Neural cell (in vitro differentiated cells): ENCODE data around the gene IL17A. TPM values are rescaled to one million over a fixed set of nuclear protein-coding genes. Genes with fewer than 3 reads are reported as not detected.

Experiments used
- H2AFZ ChIP-seq: fragments of 200-600, 300-800 bp; sonication (generic), shearing (Covaris generic); 2 replicates; pipeline ENCODE4 v1.6.0; 2014; ENCODE audit warnings: low read depth, mild to moderate bottlenecking, antibody characterized with exemption, low read length, moderate library complexity
- H3F3A ChIP-seq: fragments of 200-600 bp; shearing (Covaris generic); 2 replicates; pipeline ENCODE4 v1.6.1; 2016; ENCODE audit warnings: mild to moderate bottlenecking, moderate library complexity, mixed read lengths, antibody characterized with exemption, low read length; ENCODE audit not compliant: insufficient read depth, poor library complexity, severe bottlenecking
- H3K27ac ChIP-seq: fragments of 200-600, 300-800 bp; sonication (generic), shearing (Covaris generic); 2 replicates; pipeline ENCODE4 v1.5.1; 2014; ENCODE audit warnings: mild to moderate bottlenecking, low read length, moderate library complexity
- H3K27me3 ChIP-seq: fragments of 300-800, 200-600 bp; sonication (generic), shearing (Covaris generic); 2 replicates; pipeline ENCODE4 v1.6.0; 2014; ENCODE audit warnings: mild to moderate bottlenecking, low read depth, low read length, moderate library complexity; ENCODE audit not compliant: insufficient read depth
- H3K36me3 ChIP-seq: fragments of 300-800, 200-600 bp; sonication (generic), shearing (Covaris generic); 2 replicates; pipeline ENCODE4 v1.5.1; 2014; ENCODE audit warnings: mild to moderate bottlenecking, antibody characterized with exemption, low read length, moderate library complexity; ENCODE audit not compliant: insufficient read depth
- H3K4me2 ChIP-seq: fragments of 300-800, 200-600 bp; sonication (generic), shearing (Covaris generic); 2 replicates; pipeline ENCODE4 v1.6.0; 2014; ENCODE audit warnings: mild to moderate bottlenecking, low read length
- H3K4me3 ChIP-seq: fragments of 300-800, 200-600 bp; sonication (generic), shearing (Covaris generic); 2 replicates; pipeline ENCODE4 v1.5.1; 2014; ENCODE audit warnings: mild to moderate bottlenecking, low read length, moderate library complexity
- H3K79me2 ChIP-seq: fragments of 200-600 bp; shearing (Covaris generic); replicated peaks from 2 replicates; pipeline ENCODE4 v1.6.0; 2014; ENCODE audit warnings: mild to moderate bottlenecking, low read length, moderate library complexity; ENCODE audit not compliant: insufficient read depth
- H3K9ac ChIP-seq: fragments of 300-800, 200-600 bp; sonication (generic), shearing (Covaris generic); 2 replicates; pipeline ENCODE4 v1.6.1; 2016; ENCODE audit warnings: mild to moderate bottlenecking, low read length, mixed read lengths
- H3K9me2 ChIP-seq: fragments of 200-600 bp; shearing (Covaris generic); 2 replicates; pipeline ENCODE4 v1.6.1; 2016; ENCODE audit warnings: mild to moderate bottlenecking, low read length, mixed read lengths; ENCODE audit not compliant: insufficient read depth
- H3K9me3 ChIP-seq: fragments of 200-600, 300-800 bp; sonication (generic), shearing (Covaris generic); 2 replicates; pipeline ENCODE4 v1.6.1; 2016; ENCODE audit warnings: mild to moderate bottlenecking, mixed run types, low read length, moderate library complexity, mixed read lengths
- H4K20me1 ChIP-seq: fragments of 200-600 bp; shearing (Covaris generic); 2 replicates; pipeline ENCODE4 v1.6.1; 2016; ENCODE audit warnings: mild to moderate bottlenecking, mixed run types; ENCODE audit not compliant: insufficient read depth
- EP300 ChIP-seq: fragments of 450-650 bp; conservative IDR thresholded peaks from 2 replicates; pipeline ENCODE4 v1.6.1; 2014; ENCODE audit warnings: antibody characterized with exemption, mild to moderate bottlenecking, moderate library complexity; ENCODE audit not compliant: poor library complexity, severe bottlenecking
- MXI1 ChIP-seq: fragments of 450-650 bp; conservative IDR thresholded peaks from 2 replicates; pipeline ENCODE4 v1.6.1; 2014; ENCODE audit warnings: antibody characterized with exemption, mild to moderate bottlenecking; ENCODE audit not compliant: poor library complexity, severe bottlenecking
- POLR2AphosphoS5 ChIP-seq: IDR thresholded peaks from 2 replicates; pipeline ENCODE4 v1.6.1; 2012
- RAD21 ChIP-seq: fragments of 450-650 bp; conservative IDR thresholded peaks from 2 replicates; pipeline ENCODE4 v1.6.1; 2014; ENCODE audit warnings: antibody characterized with exemption, mild to moderate bottlenecking, moderate library complexity
- SMC3 ChIP-seq: fragments of 450-650 bp; conservative IDR thresholded peaks from 2 replicates; pipeline ENCODE4 v1.6.1; 2014; ENCODE audit warnings: antibody characterized with exemption, mild to moderate bottlenecking, moderate library complexity; ENCODE audit not compliant: poor library complexity
- TAF1 ChIP-seq: IDR thresholded peaks from 2 replicates; pipeline ENCODE4 v1.6.1; 2012; ENCODE audit warnings: low read depth
- polyA minus RNA-seq: library from RNA; depleted of rRNA, polyadenylated mRNA; stranded (reverse); fragments of >200 nt; gene quantifications from 2 replicates; pipeline ENCODE4 v1.2.3, GENCODE V29; 2014
- polyA plus RNA-seq: library from polyadenylated mRNA; depleted of rRNA; stranded (reverse); fragments of >200 nt; gene quantifications from 2 replicates; pipeline ENCODE4 v1.2.3, GENCODE V29; 2014
- TF ChIP-seq, protein P1 (sequence below): IDR thresholded peaks from 2 replicates; pipeline ENCODE4 v1.6.1; 2012; ENCODE audit warnings: borderline replicate concordance
- TF ChIP-seq, protein P2 (sequence below): fragments of 450-650 bp; IDR thresholded peaks from 2 replicates; pipeline ENCODE4 v1.5.1; 2014; ENCODE audit warnings: antibody characterized with exemption, mild to moderate bottlenecking, moderate library complexity; ENCODE audit not compliant: poor library complexity, severe bottlenecking

The IL17A gene
- polyA plus RNA-seq (not detected in 2 replicates), polyA minus RNA-seq (not detected in 2 replicates)

DNA sequence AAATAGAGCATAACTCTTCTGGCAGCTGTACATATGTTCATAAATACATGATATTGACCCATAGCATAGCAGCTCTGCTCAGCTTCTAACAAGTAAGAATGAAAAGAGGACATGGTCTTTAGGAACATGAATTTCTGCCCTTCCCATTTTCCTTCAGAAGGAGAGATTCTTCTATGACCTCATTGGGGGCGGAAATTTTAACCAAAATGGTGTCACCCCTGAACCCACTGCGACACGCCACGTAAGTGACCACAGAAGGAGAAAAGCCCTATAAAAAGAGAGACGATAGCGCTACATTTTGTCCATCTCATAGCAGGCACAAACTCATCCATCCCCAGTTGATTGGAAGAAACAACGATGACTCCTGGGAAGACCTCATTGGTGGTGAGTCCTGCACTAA lies at the start of gene IL17A:
Gene IL17A, plus strand, starts transcription at position 301 of the 400 bp plus-strand sequence. Its CDS starts 57 bp downstream, at position 358.
- TF ChIP-seq, protein P1, sequence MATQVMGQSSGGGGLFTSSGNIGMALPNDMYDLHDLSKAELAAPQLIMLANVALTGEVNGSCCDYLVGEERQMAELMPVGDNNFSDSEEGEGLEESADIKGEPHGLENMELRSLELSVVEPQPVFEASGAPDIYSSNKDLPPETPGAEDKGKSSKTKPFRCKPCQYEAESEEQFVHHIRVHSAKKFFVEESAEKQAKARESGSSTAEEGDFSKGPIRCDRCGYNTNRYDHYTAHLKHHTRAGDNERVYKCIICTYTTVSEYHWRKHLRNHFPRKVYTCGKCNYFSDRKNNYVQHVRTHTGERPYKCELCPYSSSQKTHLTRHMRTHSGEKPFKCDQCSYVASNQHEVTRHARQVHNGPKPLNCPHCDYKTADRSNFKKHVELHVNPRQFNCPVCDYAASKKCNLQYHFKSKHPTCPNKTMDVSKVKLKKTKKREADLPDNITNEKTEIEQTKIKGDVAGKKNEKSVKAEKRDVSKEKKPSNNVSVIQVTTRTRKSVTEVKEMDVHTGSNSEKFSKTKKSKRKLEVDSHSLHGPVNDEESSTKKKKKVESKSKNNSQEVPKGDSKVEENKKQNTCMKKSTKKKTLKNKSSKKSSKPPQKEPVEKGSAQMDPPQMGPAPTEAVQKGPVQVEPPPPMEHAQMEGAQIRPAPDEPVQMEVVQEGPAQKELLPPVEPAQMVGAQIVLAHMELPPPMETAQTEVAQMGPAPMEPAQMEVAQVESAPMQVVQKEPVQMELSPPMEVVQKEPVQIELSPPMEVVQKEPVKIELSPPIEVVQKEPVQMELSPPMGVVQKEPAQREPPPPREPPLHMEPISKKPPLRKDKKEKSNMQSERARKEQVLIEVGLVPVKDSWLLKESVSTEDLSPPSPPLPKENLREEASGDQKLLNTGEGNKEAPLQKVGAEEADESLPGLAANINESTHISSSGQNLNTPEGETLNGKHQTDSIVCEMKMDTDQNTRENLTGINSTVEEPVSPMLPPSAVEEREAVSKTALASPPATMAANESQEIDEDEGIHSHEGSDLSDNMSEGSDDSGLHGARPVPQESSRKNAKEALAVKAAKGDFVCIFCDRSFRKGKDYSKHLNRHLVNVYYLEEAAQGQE: no peak
- TF ChIP-seq SMC3 (no peak), EP300 (no peak), RAD21 (no peak), POLR2AphosphoS5 (no peak), TAF1 (no peak), MXI1 (no peak)
- TF ChIP-seq, protein P2, sequence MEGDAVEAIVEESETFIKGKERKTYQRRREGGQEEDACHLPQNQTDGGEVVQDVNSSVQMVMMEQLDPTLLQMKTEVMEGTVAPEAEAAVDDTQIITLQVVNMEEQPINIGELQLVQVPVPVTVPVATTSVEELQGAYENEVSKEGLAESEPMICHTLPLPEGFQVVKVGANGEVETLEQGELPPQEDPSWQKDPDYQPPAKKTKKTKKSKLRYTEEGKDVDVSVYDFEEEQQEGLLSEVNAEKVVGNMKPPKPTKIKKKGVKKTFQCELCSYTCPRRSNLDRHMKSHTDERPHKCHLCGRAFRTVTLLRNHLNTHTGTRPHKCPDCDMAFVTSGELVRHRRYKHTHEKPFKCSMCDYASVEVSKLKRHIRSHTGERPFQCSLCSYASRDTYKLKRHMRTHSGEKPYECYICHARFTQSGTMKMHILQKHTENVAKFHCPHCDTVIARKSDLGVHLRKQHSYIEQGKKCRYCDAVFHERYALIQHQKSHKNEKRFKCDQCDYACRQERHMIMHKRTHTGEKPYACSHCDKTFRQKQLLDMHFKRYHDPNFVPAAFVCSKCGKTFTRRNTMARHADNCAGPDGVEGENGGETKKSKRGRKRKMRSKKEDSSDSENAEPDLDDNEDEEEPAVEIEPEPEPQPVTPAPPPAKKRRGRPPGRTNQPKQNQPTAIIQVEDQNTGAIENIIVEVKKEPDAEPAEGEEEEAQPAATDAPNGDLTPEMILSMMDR: no peak
- no peaks in the 10 kb centered on the region for H3K79me2 ChIP-seq
- H4K20me1 ChIP-seq: no peaks in the 10 kb centered on the region
- no peak within 1 kb of the TSS for H3K4me3 ChIP-seq
- H3K36me3 ChIP-seq: no peaks in the 10 kb centered on the region
- H3K4me2 ChIP-seq: no peak within 1 kb of the TSS
- H2AFZ ChIP-seq: no peak within 1 kb of the TSS
- H3F3A ChIP-seq: no peaks in the 10 kb centered on the region
- no peaks in the 10 kb centered on the region for H3K27me3 ChIP-seq
- no peaks in the 10 kb centered on the region for H3K9me2 ChIP-seq
- H3K9me3 ChIP-seq: no peaks in the 10 kb centered on the region
- H3K27ac ChIP-seq: no peak within 1 kb of the TSS
- H3K9ac ChIP-seq: no peak within 1 kb of the TSS

DNA sequence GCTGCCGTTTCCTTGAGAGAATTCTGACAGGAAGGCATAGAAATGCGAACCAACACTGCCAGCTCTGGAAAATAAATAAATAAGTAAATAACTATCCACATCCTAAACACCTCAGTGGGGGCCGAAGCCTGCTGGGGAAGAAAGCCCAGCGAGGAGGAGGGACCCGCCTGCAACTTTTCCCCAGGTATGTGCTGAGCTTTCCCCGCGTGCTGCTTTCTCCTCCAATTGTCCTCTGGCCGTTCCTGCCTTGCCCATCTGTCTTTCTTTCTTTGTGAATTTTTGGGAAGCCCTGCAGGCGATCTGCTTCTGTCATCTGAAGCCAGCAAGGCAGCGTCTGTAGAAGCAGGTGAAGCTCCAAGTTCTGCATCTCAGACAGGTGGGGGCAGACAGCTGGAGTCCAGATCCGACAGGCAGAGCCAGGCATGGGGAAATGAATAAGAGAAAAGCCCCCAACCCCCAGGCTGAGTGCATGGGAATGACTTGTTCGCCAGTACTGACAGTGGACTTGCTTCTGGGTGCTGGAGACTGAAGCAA lies 49.2 kb upstream of the IL17A start:
- no peak overlapping the region for H3K4me3 ChIP-seq
- no peaks in the 10 kb centered on the region for H3F3A ChIP-seq
- H3K9me3 ChIP-seq: no peaks in the 10 kb centered on the region
- TF ChIP-seq RAD21: no peak
- TF ChIP-seq MXI1: no peak
- TF ChIP-seq, protein P2: no peak
- no peaks in the 10 kb centered on the region for H3K27me3 ChIP-seq
- no peaks in the 10 kb centered on the region for H3K36me3 ChIP-seq
- no peaks in the 10 kb centered on the region for H3K79me2 ChIP-seq
- no peaks in the 10 kb centered on the region for H3K9me2 ChIP-seq
- H4K20me1 ChIP-seq: no peaks in the 10 kb centered on the region
- no peak overlapping the region for H3K27ac ChIP-seq
- no peak overlapping the region for H3K9ac ChIP-seq
- no peak overlapping the region for H3K4me2 ChIP-seq
- no peak overlapping the region for H2AFZ ChIP-seq
